GM18907 (cell line): ENCODE data around the gene FAM181A.

Source experiments
- ATAC-seq: cut with Tn5 transposase; IDR thresholded peaks from one replicate; pipeline ENCODE4 v1.9.1; 2021; ENCODE audit warnings: mild to moderate bottlenecking, moderate library complexity; ENCODE audit not compliant: unreplicated experiment

The FAM181A gene

GRCh38 chr14:93903342-93904184 is 23.6 kb upstream of the FAM181A start:
- no peak for ATAC-seq

GRCh38 chr14:93905623-93906022 is 21.5 kb upstream of the FAM181A start:
- ATAC-seq: no peak

- ATAC-seq: no peak
These were observed 20.5 kb upstream of the FAM181A start for GRCh38 chr14:93906341-93907329.

- no peak for ATAC-seq
These were observed 17.6 kb upstream of the FAM181A start for GRCh38 chr14:93909429-93910128.

GRCh38 chr14:93911975-93912615 is 15.0 kb upstream of the FAM181A start:
- ATAC-seq: no peak

GRCh38 chr14:93912782-93913181 is 14.4 kb upstream of the FAM181A start:
- ATAC-seq: no peak

GRCh38 chr14:93914278-93914677 is 12.9 kb upstream of the FAM181A start:
- no peak for ATAC-seq

GRCh38 chr14:93915070-93915705 is 12.0 kb upstream of the FAM181A start:
- ATAC-seq: no peak

- no peak for ATAC-seq
These were observed 11.3 kb upstream of the FAM181A start for GRCh38 chr14:93915800-93916199.

- ATAC-seq: no peak
These were observed 10.6 kb upstream of the FAM181A start for GRCh38 chr14:93916498-93916897.

- no peak for ATAC-seq
These were observed 10.0 kb upstream of the FAM181A start for GRCh38 chr14:93917141-93917540.

- ATAC-seq: no peak
These were observed 5.9 kb upstream of the FAM181A start for GRCh38 chr14:93921001-93921806.

GRCh38 chr14:93923626-93924025 is 3.5 kb upstream of the FAM181A start:
- no peak for ATAC-seq

- no peak for ATAC-seq
These were observed 2.4 kb upstream of the FAM181A start for GRCh38 chr14:93924592-93925355.

- ATAC-seq: no peak
These were observed 1.7 kb upstream of the FAM181A start for GRCh38 chr14:93925374-93925895.

- ATAC-seq: no peak
These were observed 785 bp upstream of the FAM181A start for GRCh38 chr14:93926245-93926872.

- no peak for ATAC-seq
These were observed 629 bp downstream of the FAM181A start for GRCh38 chr14:93927800-93928145.
